ENCODE results near the gene LMX1A.

DNA sequence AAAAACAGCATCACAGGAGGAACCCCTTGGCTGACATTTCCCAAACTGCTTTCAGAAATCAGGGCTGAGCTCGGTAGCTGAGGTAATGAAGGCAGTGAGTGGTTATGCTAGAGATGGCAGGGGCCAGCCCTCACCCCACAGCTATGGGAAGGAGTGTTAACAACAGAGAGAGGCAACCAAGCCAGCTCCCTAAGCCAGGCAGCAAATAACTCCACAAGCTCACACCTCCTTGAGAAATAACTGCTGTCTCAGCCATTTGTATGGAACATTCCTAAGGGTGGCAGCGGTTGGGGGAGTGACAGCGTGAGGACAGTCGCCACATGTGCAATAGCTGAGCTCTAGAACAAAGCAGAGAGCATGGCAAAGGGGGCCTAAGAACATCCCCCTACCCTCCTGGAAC, 42.6 kb downstream of the LMX1A start:
- TF ChIP-seq POLR2AphosphoS5 (IDR thresholded peaks at IDR 0.05) (no peak), POLR2A (IDR thresholded peaks at IDR 0.05) (no peak)
- TF ChIP-seq, protein P1, sequence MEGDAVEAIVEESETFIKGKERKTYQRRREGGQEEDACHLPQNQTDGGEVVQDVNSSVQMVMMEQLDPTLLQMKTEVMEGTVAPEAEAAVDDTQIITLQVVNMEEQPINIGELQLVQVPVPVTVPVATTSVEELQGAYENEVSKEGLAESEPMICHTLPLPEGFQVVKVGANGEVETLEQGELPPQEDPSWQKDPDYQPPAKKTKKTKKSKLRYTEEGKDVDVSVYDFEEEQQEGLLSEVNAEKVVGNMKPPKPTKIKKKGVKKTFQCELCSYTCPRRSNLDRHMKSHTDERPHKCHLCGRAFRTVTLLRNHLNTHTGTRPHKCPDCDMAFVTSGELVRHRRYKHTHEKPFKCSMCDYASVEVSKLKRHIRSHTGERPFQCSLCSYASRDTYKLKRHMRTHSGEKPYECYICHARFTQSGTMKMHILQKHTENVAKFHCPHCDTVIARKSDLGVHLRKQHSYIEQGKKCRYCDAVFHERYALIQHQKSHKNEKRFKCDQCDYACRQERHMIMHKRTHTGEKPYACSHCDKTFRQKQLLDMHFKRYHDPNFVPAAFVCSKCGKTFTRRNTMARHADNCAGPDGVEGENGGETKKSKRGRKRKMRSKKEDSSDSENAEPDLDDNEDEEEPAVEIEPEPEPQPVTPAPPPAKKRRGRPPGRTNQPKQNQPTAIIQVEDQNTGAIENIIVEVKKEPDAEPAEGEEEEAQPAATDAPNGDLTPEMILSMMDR (IDR thresholded peaks at IDR 0.05) = no peak

Measured in upper lobe of left lung (tissue), 4 donors.